Measurements from ENCODE around the gene HAPSTR1.
"Not testable (repeated sequence)": the region's sequence is repeated elsewhere in the genome, so short reads cannot be mapped to it uniquely, and the experiment has no call there.

HAPSTR1 gene

DNA sequence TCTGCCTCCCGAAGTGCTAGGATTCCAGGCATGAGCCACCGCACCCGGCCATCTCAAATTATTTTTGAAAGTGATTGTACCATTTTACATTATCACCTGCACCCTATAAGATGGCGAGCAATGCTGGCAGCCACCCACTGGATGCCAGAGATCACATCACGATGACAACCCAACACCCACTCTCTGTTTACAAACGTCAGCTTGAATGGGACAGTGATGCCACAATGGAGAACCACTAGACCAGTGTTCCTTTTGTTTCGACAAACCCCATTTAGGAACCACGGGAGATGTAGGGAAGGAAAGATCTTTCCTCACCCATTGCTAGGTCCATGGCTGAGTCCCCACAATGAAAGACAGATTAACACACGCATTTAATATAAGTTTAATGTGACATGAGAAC, 20.1 kb upstream of the HAPSTR1 start:
- no peak for DNase-seq (ENCODE audit: low spot score)

DNA sequence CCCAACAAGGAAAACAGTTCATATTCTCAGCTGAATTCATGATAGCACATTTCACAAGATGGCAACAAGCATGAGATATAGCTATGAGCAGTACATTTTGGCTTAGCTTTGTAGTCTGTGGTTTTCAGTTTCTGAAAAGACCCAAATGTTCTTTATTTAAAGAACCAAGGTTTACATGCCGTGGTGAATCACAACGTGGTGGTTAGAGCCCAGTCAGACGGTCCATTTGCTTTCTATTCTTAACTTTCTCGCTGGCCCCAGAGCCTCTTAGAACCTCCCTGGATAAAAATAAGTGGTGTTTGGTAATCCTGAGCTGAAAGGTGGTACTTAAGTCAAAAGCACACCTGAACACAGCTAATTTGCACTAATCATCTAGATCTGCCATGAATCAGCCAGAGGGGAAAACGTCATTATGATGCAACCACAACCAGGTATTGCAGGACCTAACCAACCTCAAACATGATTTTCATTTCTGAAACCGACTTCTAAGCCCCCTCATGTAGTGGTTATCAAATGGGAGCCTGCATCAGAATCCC, 18.6 kb upstream of the HAPSTR1 start:
- no peak for DNase-seq (ENCODE audit: low spot score)

DNA sequence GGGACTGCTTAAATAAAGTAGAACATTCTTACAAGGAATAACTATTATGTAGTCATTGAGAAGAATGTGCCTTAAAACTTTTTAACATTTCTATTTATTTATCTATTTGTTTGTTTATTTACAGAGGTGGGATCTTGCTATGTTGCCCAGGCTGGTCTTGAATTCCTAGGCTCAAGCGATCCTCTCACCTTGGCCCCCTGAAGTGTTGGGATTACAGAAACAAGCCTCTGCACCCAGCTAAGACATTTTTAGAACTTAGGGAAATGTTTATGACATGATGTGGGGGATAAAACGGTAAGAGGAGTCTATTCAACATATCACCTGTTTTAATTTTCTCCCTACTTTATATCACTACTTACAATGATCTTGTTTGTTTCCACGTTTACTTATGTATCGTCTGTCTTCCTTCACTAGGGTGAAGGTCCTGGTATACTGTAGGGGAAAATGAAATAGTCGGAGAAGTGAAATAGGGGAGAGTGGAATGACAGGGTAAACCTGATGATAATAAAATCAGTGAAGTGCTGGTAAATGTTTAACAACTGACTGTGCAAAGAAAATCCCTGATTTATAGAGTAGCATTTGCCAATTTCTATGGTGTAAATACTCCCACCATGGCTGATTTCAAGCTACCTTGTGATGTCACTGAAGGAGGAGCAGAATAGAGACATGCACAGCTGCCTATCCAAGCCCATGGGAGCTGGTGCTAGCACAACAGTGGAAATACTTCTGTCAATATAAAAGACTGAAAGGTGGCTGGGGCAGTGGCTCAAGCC, 16.0 kb upstream of the HAPSTR1 start:
- no peak for DNase-seq (ENCODE audit: low spot score)

DNA sequence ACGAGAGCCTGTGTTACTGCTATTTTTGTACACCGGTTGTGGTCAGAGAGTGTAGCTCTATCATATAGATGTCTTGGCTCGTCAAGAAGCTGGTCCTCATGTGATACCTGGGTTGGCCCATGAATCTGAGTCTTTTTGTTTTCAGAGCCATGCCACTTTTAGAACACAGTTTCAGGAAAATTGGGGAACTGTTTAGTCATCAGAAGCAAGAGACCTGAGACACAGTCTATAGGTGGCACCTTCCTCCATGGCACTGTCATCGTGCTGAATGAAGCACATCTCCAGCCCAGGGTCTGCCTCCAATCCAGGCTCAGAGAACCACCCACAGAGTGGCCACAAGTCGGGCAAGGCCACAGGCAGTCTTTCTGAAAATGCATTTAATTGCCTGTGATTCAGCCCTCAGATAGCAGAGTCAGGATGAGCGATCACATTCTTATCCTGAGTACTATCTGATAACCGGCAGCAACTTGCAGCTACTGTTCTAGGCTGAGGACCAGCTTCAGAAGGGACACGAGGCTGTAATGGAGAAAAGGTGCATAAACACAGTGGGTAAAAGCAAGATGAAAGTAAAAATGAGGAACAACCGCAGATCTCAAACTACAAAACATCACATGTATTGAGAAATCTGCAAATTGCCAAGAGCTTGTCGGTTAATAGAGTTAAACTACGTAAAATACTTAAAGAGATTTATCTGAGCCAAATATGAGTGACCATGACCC, 14.2 kb upstream of the HAPSTR1 start:
- no peak for DNase-seq (ENCODE audit: low spot score)

DNA sequence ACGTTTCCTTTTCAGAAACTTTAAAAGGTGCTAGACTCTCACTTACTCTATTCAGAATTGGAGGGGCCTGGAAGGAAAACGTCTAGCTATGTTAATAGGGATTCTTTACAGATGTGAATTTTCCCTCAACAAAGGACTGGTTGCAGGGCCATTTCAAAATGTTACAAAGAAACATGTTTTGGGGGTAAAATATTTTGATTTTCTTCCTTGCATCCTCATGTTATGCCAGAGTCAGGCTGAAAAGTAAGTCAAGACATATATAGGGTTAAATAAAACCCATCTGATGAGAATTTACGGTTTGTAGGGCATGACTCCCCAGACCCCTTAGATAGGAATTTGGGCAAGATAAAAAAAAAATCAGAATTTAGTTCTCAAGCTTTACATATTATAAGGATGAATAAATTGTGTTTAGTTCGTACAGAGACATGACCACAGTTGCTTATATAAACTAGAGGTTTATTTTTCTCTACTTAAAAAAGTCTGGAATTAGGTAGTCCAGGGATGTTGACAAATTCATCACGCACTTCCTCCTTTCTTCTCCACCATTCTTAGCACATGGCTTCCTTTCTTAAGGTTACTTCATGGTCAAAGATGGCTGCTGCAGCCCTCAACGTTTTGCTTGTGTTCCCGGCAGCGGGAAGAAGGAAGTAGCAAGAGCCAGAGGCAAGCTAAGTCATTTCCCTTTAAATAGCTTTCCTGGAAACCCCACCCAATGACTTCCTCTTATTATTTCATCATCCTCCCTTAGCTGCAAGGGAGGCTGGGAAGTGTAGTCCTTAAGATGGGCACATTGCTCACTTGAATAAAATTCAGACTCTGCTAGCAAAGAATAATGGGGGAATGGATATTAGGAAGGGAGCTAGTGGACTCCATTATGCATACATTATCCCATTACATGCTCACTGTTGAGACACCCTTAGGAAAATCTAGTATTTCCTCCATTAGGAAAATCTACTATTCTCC, 12.7 kb upstream of the HAPSTR1 start:
- peak; percentile 39 for DNase-seq (ENCODE audit: low spot score)

DNA sequence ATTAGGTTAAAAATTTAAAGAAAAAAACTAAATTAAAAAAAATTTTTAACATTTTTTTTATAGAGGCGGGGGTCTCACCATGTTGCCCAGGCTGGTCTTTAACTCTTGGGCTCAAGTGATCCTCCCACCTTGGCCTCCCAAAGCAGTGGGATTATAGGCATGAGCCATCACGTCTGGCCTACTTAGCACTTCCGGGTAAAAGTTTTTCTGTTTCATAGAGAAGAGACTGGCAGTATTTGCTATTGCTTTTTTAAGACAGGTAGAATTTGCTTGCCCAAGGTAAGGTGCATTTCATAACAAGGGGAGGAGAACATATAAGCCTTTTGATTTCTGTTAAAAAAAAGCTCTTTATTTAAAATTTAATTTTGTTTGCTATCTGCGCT, 12.0 kb upstream of the HAPSTR1 start:
- no peak for DNase-seq (ENCODE audit: low spot score)

DNA sequence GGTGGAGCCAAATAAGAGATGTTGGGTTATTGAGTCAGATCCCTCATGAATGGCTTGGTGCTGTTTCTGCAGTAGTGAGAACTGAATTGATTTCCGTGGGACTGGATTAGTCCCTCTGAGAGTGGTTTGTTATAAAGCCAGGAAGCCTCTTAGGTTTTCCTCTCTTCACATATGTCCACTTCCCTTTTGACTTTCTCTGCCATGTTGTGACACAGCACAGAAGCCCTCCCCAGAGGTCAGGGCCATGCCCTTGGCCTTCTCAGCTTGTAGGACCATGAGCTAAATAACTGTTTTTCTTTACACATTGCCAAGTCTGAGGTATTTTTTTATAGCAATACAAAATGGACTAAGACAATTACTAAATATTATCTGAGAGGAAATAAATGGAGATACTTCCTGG, 10.3 kb upstream of the HAPSTR1 start:
- DNase-seq (ENCODE audit: low spot score) = no peak

DNA sequence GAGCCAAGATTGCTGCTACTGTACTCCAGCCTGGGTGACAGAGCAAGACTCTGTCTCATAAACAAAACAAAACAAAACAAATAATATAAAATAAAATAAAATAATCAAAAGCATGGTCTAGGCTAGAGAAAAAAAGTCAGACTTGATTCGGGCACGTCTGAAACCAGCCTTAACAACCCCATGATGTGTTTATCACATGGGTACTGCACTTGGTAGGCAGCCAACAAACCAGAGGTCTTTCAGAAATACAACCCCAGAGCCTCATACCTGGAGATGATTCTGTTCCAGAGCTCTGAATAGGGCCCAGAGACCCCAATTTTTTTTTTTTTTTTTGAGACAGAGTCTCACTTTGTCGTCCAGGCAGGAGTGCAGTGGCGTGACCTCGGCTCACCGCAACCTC, 9.6 kb upstream of the HAPSTR1 start:
- DNase-seq (ENCODE audit: low spot score) = no peak

DNA sequence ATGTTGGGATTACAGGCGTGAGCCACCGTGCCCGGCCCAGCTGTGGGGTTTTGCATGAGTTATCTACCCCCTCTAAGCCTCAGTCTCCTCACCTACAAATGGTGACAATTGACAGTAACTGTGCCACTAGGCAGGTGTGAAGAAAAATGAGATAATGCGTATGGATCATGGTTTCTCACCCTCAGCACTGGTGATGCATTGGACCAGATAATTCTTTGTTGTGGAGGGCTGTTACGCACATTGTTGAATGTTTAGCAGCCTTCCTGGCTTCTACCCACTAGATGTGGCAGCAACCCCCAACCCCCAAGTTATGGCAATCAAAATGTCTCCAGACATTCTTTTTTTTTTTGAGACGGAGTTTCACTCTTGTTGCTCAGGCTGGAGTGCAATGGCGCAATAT, 9.0 kb upstream of the HAPSTR1 start:
- DNase-seq (ENCODE audit: low spot score) = no peak

DNA sequence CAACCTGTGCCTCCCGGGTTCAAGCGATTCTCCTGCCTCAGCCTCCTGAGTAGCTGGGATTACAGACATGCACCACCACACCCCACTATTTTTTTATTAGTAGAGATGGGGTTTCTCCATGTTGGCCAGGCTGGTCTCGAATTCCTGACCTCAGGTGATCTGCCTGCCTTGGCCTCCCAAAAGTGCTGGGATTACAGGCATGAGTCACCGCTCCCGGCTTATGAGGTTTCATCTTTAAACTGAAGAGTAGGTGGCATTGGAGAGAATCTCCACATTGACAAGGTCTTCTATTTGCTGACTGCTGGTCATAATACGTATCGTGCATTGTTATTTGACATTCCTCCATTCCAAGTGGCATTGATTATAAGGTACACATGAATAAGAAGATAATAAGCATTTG, 3.7 kb upstream of the HAPSTR1 start:
- DNase-seq (ENCODE audit: low spot score) = not testable (repeated sequence)

DNA sequence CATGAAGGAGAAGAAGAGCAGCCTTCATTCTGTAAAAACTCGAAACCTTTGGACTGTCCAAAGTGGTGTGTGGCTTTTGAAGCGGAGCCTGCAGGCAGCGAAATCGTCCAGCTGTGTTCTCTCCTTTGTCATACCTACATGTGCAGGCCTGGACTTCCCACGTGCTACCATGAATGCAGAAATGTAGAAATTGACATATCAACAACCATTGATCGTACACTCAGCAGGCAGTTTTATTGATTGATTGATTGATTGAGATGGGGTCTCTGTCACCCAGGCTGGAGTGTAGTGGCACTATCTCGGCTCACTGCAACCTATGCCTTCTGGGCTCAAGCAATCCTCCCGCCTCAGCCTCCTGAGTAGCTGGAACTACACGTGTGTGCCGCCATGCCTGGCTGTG, 2.6 kb upstream of the HAPSTR1 start:
- no peak for DNase-seq (ENCODE audit: low spot score)

DNA sequence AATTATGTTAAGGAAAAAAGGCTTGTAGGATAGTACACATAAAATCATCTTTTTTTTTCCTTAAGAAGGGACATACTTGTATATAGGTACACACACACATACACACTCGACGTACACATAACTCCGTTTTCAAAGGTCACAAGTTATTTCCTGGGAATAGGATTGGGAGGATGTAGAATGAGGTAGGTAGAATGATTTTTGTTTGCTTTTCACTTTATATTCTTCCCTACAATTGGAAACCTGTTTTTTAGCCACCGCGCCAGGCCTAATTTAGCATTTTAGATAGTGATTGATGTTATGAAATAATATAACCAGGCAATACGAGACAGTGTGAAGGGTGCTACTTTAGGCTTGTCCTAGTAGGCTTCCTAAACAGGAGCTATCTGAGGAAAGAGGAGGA, 1.8 kb upstream of the HAPSTR1 start:
- DNase-seq (ENCODE audit: low spot score) = no peak

DNA sequence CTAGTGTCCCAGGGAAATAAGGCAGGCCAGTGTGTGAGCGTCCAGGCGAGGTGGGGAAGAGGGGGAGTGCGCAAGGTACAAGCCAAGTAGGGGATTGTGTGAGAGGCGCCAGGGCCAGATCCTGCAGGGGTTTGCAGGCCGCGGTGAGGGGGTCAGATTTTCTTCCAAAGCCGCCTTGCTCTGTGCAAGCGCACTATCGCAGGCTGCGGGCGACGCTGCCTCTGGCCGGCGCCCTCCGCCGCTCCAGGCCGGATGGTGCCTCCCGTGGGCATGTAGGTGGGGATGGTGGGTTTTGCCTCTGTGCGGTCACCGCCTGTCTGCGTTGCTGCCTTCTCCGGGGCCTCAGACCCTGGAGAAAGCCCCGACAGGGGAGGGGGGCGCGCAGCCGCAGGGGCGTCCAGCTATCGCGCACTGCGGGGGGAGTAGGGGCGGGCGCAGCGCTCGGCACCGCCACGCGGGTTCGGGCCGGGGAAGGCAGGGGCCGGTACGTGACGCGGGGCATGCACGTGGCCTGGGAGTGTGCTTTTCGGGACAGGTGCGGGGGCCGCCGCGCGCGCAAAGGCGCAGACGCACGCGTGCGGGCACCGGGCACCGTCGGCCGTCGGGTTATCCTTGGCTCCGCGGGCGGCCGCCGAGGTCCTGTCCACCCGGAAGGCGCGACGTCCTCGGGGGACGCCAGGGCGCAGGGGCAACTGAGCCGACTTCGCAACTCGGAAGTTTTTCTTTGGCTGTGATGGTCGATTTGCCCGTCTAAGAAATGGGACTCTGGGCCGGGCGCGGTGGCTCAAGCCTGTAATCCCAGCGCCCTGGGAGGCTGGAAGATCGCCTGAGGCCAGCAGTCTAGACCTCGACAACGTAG, 1.1 kb upstream of the HAPSTR1 start:
- no peak for DNase-seq (ENCODE audit: low spot score)

DNA sequence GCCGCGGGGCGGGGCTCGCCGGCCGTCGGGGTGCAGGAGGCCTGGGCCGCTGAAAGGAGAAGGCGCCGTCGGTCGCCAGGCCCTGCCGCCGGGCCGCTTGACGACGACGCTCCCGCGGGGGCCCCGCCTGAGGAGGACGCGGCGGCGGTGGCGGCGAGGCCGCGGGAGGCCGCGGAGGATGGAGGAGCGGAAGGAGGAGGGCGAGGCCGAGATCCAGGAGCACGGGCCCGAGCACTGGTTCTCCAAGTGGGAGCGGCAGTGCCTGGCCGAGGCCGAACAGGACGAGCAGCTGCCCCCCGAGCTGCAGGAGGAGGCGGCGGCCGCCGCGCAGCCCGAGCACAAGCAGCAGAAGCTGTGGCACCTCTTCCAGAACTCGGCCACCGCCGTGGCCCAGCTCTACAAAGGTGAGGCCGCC, 430 bp downstream of the HAPSTR1 start:
- DNase-seq (ENCODE audit: low spot score) = no peak

DNA sequence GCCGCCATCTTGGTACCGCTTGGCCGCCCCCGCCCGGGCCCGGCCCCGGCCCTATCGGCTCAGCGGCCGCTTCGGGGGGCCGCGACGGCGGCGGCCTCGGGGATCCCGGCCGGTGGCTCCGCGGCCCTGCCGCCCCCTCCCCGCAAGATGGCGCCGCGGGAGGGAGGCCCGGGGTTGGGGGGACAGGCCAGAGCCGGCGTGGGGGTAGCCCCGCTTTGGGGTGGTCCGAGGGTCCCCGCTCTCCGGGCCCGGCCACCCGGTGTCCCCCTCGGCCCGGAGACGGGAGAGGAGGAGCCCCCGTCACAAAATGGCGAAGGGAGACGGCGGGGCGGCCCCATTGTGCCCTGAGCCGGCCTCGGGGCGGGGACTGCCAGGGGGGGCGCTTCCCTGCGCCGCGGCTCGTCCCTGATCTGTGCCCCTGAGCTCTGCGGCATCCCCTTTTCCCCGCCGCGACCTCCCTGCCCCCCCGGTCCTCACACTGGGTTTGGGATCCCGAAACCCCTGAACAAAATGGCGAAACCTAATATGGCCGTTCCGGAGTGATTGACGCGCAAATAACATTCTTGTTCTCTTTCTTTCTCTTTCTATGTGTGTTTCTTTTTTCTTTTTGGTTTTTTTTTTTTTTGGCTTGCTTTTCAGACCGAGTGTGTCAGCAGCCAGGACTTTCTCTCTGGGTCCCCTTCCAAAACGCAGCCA, 986 bp downstream of the HAPSTR1 start:
- DNase-seq (ENCODE audit: low spot score) = no peak

DNA sequence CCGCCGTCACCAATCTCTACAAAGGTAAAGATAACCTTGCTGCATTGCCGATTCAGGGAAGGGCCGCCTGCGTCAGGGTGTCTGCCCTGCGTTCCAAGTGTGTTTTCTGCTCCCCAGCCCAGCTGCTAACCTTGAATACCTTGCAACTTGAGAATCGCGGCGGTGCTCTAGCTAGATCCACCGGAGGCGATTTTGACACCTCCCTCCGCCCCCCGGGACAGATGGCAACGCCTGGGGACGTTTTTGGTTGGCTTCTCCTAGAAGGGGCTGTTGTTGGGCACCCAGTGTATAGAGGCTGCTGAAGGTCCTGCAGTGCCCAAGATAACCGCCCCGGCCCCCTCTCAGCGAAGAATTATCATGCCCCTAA, 1.5 kb downstream of the HAPSTR1 start:
- DNase-seq (ENCODE audit: low spot score) = no peak

DNA sequence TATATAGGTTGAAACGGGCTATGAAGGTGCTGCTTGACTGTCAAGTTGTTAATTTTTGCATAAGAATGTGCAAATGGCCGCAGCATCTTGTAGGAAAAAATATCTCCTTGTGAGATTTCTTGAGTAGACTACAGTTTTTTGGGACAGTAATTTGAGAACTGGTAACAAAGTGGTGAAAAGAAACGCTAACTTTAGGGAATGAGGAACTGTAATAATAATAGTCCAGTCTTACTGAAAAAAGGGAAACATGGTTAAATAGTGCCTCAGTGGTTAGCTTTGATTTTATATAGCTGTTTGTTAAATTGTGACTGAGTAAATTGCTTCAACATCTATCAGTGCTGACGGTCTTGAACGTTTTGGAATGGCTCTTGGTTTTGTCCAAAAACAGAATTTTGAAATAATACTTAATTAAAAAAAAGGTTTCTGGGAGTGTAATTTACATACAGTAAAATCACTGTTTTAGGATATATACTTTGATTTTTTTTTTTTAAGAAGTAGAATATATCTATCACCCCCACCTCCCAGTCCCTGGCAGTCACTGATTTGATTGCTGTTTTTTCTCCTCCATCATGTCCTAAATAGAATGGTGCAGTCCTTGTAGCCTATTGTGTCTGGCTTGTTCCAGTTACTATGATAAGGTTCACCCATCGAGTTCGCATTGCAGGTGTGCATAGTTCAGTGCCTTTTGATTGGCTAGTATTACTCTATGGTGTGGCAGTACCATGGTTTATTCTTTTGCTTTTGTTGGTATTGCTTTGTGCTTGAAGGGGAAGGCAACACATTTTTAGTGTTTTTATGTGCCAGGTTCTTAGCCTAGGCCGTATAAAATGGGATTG, 2.8 kb downstream of the HAPSTR1 start:
- DNase-seq (ENCODE audit: low spot score) = no peak

DNA sequence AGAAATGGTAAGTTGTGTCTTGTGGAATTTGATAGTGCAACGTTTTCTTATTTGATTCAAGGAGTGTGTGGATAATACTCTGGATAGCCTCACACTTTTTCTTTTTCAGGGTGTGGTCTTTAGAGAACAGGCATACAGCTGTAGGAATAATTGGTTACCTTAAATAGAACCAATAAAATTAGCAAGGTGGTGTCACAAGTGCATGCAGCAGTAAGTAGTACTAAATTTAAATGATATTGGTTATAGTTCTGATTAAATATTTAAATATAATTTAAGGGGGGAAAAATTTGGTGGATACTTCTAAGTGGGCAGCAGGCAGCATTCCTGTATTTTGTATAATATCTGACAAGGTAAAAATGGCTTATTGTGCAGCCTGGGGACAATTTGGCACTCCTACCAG, 3.7 kb downstream of the HAPSTR1 start:
- DNase-seq (ENCODE audit: low spot score) = no peak

DNA sequence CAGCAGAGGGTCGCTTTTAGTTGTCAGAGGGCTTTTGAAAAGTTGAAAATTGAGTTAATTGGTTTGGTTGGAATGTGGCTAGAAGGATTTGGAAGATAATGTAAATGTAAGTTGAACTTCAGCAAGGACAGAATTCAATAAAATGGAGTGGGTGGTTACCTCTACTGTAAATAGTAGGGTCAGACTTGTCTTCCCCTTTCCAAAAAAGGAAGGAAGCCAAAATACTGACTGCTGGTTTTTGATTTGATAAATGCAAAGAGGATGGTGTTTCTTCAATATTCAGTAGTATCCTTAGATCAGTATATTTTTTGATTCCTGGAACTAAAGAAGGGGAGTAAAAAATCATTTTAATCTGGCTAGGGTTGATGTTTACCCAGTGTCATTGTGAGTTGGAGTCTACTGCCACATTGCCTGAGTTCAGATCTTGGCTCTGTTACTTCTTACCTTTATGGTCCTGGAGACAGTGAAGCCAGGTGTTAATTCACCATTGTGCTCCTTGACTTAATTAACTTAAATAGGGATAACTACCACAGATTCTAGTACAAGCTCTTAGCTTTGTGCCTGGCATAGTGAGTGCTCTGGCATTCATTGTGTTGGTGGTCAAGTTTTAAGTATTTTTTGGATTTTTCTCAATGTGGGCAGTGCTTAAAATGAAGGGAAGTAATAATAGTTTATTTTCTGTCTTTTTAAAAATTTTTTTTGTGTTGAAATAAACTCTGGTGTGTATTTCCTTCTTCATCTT, 4.4 kb downstream of the HAPSTR1 start:
- no peak for DNase-seq (ENCODE audit: low spot score)

All from HuH-7.5 (cell line).